Calu3 (cell line): Measurements from ENCODE around the gene PRKAR2B. TPM values are rescaled to one million over a fixed set of nuclear protein-coding genes. Genes with fewer than 3 reads are reported as not detected.
"Not testable (repeated sequence)": the region's sequence is repeated elsewhere in the genome, so short reads cannot be mapped to it uniquely, and the experiment has no call there.

ENCODE experiments used
- BruUV-seq: library from RNA; stranded (reverse); fragments of 400-500 nt; replicated peaks from 2 replicates; lab custom pipeline; 2021; lab: Mats Ljungman, UMichigan
- CTCF ChIA-PET: fragments of 300-600 bp; sonication (Branson Sonifier 250); formaldehyde crosslinking; loops from one replicate; lab custom pipeline; 2022; ENCODE audit warnings: antibody characterized with exemption; lab: Charles Lee
- DNase-seq: peaks from one replicate; pipeline ENCODE4 v3.0.0; 2022
- H3K27ac Mint-ChIP-seq: one replicate; pipeline ENCODE4 v1.8.0; 2022; ENCODE audit warnings: mixed read lengths; ENCODE audit not compliant: unreplicated experiment
- H3K27me3 Mint-ChIP-seq: one replicate; pipeline ENCODE4 v1.8.0; 2022; ENCODE audit warnings: mixed read lengths; ENCODE audit not compliant: unreplicated experiment
- H3K36me3 Mint-ChIP-seq: one replicate; pipeline ENCODE4 v1.8.0; 2022; ENCODE audit warnings: mild to moderate bottlenecking, moderate library complexity, mixed read lengths; ENCODE audit not compliant: insufficient read depth, unreplicated experiment
- H3K4me1 Mint-ChIP-seq: one replicate; pipeline ENCODE4 v1.8.0; 2022; ENCODE audit warnings: mild to moderate bottlenecking, low read depth, mixed read lengths; ENCODE audit not compliant: unreplicated experiment
- H3K4me3 Mint-ChIP-seq: one replicate; pipeline ENCODE4 v1.8.0; 2022; ENCODE audit warnings: mild to moderate bottlenecking, low read depth, moderate library complexity, mixed read lengths; ENCODE audit not compliant: unreplicated experiment
- H3K9me3 Mint-ChIP-seq: one replicate; pipeline ENCODE4 v1.8.0; 2022; ENCODE audit warnings: low read depth, mixed read lengths; ENCODE audit not compliant: unreplicated experiment
- intact Hi-C: fragments of 100-400 bp; cut with micrococcal nuclease; formaldehyde crosslinking; loops from one replicate; pipeline ENCODE4 v1.10.0; 2022; ENCODE audit not compliant: unreplicated experiment
- total RNA-seq: library from RNA; stranded (reverse); gene quantifications from 2 replicates; pipeline ENCODE4 v1.2.3, GENCODE V29; 2022
- TF ChIP-seq, protein P1 (sequence below): fragments of 200-600 bp; IDR thresholded peaks from one replicate; pipeline ENCODE4 v1.8.0; 2022; ENCODE audit warnings: antibody characterized with exemption; ENCODE audit not compliant: unreplicated experiment

Gene PRKAR2B
- total RNA-seq, 1 experiment from 2014 or later: 3.1 TPM

DNA sequence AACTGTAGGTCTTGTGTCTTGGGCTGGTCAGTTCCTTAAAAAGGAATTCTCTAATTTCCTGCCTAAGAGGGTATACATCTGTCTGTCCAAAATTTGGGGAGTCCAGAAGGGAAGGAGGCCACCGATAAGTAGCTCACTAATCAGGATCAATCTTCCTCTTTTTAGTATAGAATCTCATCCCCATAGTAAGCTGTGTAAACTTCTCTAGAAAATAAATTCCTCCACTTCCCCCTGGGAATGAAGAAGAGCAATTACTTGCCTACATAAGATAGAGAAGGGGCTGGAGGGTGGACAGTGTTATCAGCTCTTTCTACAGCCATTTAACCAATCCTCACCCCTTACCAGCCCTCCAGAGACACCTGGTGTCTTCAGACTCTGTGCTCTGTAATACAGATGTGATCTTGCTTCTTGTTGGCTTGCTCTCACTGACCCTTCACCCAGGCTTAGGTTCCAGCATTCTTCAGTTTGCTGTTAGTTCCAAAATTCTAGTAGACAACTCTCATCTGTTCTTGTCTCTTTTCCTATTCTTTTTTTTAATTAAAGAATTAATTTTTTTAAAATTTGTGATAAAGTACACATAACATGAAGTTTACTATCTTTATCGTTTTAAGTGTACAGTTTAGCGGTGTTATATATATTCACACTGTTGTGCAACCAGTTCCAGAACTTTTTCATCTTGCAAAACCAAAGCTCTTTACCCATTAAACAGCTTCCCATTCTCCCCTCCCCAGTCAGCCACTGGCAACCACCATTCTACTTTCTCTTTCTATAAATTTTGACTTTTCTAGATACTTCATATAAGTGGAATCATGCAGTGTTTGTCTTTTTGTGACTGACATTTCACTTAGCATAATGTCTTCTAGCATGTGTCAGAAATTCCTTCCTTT, 6.5 kb upstream of the PRKAR2B start:
- CTCF ChIA-PET: no interaction called here
- no TSS peak for BruUV-seq
- Mint-ChIP-seq H3K4me3 (no peak overlapping the region), H3K27ac (no peak overlapping the region), H3K27me3 (no peaks in the 10 kb centered on the region), H3K9me3 (no peaks in the 10 kb centered on the region), H3K4me1 (no peaks in the 10 kb centered on the region), H3K36me3 (no peaks in the 10 kb centered on the region)
- no peak for DNase-seq
- intact Hi-C loops: no loop called here
- TF ChIP-seq, protein P1, sequence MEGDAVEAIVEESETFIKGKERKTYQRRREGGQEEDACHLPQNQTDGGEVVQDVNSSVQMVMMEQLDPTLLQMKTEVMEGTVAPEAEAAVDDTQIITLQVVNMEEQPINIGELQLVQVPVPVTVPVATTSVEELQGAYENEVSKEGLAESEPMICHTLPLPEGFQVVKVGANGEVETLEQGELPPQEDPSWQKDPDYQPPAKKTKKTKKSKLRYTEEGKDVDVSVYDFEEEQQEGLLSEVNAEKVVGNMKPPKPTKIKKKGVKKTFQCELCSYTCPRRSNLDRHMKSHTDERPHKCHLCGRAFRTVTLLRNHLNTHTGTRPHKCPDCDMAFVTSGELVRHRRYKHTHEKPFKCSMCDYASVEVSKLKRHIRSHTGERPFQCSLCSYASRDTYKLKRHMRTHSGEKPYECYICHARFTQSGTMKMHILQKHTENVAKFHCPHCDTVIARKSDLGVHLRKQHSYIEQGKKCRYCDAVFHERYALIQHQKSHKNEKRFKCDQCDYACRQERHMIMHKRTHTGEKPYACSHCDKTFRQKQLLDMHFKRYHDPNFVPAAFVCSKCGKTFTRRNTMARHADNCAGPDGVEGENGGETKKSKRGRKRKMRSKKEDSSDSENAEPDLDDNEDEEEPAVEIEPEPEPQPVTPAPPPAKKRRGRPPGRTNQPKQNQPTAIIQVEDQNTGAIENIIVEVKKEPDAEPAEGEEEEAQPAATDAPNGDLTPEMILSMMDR: no peak

DNA sequence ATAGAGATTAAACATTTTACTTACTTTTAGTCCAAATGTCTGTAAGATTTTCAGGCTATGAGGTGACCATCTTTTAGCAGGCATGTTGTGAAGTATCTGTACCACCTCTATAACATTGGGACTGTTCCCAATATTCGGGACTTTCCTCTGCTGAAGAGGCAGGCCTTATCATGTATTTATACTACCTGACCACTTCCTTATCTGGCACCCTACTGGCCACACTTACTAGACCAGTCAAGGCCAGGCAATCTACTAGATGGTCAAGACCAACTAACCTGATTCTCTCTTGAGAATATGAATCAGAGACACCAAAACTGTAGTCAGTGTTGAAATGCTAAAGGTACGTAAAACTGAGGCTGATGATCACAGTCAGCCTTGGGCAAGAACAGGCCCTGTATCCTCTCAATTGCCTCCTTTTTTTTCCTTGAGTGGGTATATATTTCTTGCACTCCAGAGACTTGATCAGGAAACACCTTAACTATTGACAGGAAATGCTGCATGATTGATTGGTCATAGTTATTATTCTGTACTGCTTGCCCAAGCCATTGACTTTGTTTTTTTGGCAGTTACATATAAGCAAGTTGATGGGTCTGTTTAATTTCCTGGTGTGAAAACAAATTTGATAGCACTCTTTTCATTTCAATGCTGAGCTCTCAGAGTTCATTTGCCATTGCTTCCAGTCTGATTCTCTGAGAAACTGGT, 5.2 kb upstream of the PRKAR2B start:
- Mint-ChIP-seq H3K36me3 (peaks cover 6% of the 10 kb centered on the region), H3K9me3 (no peaks in the 10 kb centered on the region), H3K4me3 (no peak overlapping the region), H3K27ac (no peak overlapping the region), H3K27me3 (no peaks in the 10 kb centered on the region), H3K4me1 (peaks cover 8% of the 10 kb centered on the region)
- TF ChIP-seq, protein P1: no peak
- intact Hi-C loops: no loop called here
- BruUV-seq: no TSS peak
- no peak for DNase-seq
- CTCF ChIA-PET: no interaction called here

DNA sequence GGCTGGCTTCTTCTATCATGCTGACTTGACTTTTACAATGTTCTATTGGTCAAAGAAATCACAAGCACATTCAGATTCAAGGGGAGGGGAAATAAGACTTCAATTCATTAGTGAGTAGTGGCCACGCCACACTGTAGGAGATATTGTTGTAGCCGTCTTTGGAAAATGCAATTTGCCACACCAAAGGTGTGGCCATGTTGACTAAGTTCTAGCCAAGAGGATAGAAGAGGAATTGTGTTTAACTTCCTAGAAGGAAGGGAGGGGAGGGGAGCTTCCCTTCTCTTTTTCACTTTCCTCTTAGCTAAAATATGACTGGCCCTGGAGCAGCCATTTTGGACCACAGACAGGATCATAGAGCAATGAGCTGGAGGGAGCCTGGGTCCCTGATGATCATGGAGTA, 3.4 kb upstream of the PRKAR2B start:
- no peak for DNase-seq
- peaks cover 16% of the 10 kb centered on the region for H3K4me1 Mint-ChIP-seq
- H3K4me3 Mint-ChIP-seq: no peak overlapping the region
- CTCF ChIA-PET: no interaction called here
- H3K27me3 Mint-ChIP-seq: peaks cover 13% of the 10 kb centered on the region
- H3K9me3 Mint-ChIP-seq: no peaks in the 10 kb centered on the region
- intact Hi-C loops: loop anchor here (10.0 kb wide), 1 partner anchor 104 kb away; no protein-coding TSS in a partner anchor
- H3K27ac Mint-ChIP-seq: no peak overlapping the region
- H3K36me3 Mint-ChIP-seq: peaks cover 10% of the 10 kb centered on the region
- no TSS peak for BruUV-seq
- TF ChIP-seq, protein P1: no peak

DNA sequence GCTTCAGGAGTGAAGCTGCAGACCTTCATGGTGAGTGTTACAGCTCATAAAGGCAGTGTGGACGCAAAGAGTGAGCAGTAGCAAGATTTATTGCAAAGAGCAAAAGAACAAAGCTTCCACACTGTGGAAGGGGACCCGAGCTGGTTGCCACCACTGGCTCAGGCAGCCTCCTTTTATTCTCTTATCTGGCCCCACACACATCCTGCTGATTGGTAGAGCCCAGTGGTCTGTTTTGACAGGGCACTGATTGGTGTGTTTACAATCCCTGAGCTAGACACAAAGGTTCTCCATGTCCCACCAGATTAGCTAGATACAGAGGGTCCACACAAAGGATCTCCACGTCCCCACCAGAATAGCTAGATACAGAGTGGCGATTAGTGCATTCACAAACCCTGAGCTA, 2.7 kb upstream of the PRKAR2B start:
- peaks cover 18% of the 10 kb centered on the region for H3K27me3 Mint-ChIP-seq
- H3K4me3 Mint-ChIP-seq, DNase-seq, CTCF ChIA-PET, BruUV-seq, H3K27ac Mint-ChIP-seq, H3K9me3 Mint-ChIP-seq: not testable (repeated sequence)
- H3K4me1 Mint-ChIP-seq: peaks cover 18% of the 10 kb centered on the region
- peaks cover 12% of the 10 kb centered on the region for H3K36me3 Mint-ChIP-seq
- intact Hi-C loops: loop anchor here (10.0 kb wide), 1 partner anchor 103 kb away; no protein-coding TSS in a partner anchor

DNA sequence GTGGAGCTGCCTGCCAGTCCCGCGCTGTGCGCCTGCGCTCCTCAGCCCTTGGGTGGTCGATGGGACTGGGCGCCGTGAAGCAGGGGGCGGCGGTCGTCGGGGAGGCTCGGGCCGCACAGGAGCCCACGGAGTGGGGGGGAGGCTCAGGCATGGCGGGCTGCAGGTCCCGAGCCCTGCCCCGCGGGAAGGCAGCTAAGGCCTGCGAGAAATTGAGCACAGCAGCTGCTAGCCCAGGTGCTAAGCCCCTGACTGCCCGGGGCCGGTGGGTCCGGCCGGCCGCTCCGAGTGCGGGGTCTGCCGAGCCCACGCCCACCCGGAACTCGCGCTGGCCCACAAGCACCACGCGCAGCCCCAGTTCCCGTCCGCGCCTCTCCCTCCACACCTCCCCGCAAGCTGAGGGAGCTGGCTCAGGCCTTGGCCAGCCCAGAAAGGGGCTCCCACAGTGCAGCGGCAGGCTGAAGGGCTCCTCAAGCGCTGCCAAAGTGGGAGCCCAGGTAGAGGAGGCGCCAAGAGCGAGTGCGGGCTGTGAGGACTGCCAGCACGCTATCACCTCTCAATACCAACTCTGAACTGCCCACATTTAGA, 2.1 kb upstream of the PRKAR2B start:
- CTCF ChIA-PET, H3K9me3 Mint-ChIP-seq, BruUV-seq, H3K27ac Mint-ChIP-seq, DNase-seq, H3K4me3 Mint-ChIP-seq: not testable (repeated sequence)
- Mint-ChIP-seq H3K27me3 (peaks cover 18% of the 10 kb centered on the region), H3K36me3 (peaks cover 12% of the 10 kb centered on the region), H3K4me1 (peaks cover 18% of the 10 kb centered on the region)
- intact Hi-C loops: loop anchor here (10.0 kb wide), 1 partner anchor 102 kb away; no protein-coding TSS in a partner anchor
